GM19239 (cell line): Measurements from ENCODE around the gene HEG1.
A peak's percentile ranks its signal among the peaks of the same experiment; 100 is the strongest.
"Not testable (repeated sequence)": the region's sequence is repeated elsewhere in the genome, so short reads cannot be mapped to it uniquely, and the experiment has no call there.

Experiments
- DNase-seq: peaks from one replicate; pipeline ENCODE4 v3.0.0; 2011; ENCODE audit warnings: low spot score; ENCODE audit not compliant: insufficient read length
- FAIRE-seq: peaks from 2 replicates; lab custom pipeline; 2011; peaks lifted over from hg19 to GRCh38; lab: Jason Lieb, UNC

Gene HEG1

GRCh38 chr3:124964387-124964786, 91.4 kb downstream of the HEG1 start:
- FAIRE-seq (no peak), DNase-seq (no peak)

DNA sequence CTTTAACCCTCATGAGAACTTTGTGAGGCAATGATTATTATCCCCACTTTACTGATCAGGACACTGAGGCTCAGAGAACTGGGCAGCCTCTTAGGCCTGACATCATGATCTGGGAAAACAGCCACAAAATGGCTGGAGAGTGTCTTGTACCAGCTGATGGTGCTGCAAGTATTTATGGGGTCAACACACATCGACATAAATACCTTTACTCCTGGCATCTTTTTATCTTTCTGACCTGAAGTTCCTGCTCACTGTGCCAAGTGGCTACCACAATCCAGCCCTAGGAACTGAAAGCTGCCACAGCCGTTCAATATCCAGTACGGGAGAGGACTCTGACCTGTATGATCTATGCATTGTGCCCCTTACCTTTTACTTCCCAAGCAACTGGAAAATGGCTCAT, 92.0 kb downstream of the HEG1 start:
- FAIRE-seq = no peak
- no peak for DNase-seq

GRCh38 chr3:124962403-124962940, 93.3 kb downstream of the HEG1 start:
- FAIRE-seq (no peak), DNase-seq (no peak)

DNA sequence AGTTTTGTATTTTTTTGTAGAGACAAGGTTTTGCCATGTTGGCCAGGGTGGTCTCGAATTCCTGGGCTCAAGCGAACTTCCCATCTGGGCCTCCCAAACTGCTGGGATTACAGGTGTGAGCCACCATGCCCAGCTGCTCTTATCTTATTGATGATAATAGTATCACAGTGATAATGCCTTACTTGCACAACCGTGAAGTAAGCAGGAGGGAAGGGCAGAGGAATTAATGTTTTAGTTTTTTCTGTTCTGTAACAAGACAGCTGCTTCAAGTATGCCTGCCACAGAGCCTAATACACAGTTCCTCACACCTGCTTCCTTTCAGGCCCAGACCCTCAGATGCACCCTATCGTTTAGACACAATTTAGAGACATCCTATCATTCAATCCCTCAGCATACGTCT, 95.1 kb downstream of the HEG1 start:
- FAIRE-seq (no peak), DNase-seq (no peak)

- DNase-seq = no peak
- FAIRE-seq = no peak
Measured at GRCh38 chr3:124960105-124960504, 95.7 kb downstream of the HEG1 start.

- not testable (repeated sequence) for DNase-seq, FAIRE-seq
Measured at GRCh38 chr3:124957951-124958350, 97.8 kb downstream of the HEG1 start.

DNA sequence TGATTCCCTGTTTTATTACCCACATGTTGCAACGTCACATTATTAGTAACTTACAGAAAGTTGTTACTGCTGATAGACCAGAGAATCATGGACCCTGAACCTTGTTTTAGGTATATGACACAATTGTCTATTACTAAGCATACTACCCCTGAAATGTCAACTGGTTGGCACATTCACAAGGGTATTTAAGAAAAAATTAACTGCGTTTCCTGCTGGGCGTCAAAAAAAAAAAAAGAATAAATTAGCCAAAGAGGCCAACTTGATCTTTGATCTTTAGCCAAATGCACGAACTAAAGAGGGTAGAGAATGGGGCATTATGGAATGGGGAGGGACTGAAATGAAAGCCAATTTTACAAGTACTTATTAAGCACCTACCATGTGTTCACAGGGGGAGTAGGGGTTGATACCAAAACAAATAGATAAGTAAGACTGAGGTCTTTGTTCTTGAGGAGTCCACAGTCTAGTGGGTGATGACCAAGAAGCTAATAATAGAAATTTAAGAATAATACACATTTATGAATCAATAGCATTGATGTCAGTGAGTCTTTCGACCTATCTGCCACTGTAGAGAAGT, 103.4 kb downstream of the HEG1 start:
- FAIRE-seq (no peak), DNase-seq (no peak)

- DNase-seq (no peak), FAIRE-seq (no peak)
Measured at GRCh38 chr3:124951511-124952281, 104.1 kb downstream of the HEG1 start.

DNA sequence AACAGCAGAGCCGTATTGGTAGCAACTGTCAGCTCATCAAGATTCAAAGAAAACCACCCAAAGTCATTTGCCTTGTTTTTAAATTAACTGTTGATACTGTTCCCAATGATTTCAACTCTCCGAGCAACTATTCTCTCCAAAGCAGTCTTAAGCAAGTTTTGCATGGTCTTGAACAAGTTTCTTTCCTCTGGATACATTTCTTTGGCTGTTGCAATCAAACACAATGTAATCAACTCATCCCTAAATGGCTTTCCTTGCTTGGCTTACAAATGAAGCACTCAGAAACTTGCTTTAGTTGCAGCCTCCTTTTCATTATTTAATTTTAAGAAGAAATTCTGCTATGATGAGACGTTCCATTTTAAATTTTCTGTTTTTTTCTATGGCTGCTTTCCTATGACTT, 105.8 kb downstream of the HEG1 start:
- DNase-seq (no peak), FAIRE-seq (no peak)

DNA sequence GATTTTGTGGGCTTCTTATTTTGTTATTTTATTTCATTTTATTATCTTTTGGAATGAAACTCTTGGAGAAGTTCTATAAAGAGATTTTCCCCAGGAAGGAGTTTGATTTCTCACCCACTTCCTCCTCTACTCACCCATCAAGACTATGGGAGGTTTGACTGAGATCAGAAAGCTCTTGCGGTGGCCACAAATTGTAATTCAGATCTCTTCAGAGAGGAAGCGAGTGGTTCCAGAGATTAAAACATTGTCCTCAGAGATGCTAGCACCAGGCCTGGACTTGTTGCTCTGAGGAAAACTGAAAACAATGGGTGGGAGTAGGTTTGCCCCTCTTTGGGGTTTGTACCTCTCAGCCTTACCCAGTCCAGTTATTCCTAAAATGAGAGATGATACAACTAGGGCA, 113.2 kb downstream of the HEG1 start:
- no peak for DNase-seq
- FAIRE-seq = no peak

DNA sequence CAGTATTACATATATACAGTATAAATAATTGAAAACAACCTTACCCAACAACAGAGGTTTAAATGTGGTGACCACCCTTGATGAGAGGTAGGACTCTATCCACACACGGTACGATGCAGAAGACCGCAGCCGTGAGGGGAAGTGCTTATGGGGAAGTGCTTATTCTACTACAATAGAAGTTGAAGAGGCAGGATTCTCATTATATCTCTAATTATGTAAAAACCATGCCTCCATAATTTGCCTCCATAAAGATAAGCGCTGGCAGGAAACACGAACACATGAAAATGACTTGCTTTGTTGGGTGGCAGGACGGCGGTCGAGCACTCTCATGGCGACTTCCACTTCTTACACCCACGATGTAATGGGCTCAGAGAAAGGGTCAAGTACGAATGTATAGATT, 114.0 kb downstream of the HEG1 start:
- no peak for FAIRE-seq
- no peak for DNase-seq

GRCh38 chr3:124939661-124940060, 116.1 kb downstream of the HEG1 start:
- no peak for DNase-seq
- FAIRE-seq = no peak

GRCh38 chr3:124938896-124939295, 116.9 kb downstream of the HEG1 start:
- FAIRE-seq (no peak), DNase-seq (no peak)

DNA sequence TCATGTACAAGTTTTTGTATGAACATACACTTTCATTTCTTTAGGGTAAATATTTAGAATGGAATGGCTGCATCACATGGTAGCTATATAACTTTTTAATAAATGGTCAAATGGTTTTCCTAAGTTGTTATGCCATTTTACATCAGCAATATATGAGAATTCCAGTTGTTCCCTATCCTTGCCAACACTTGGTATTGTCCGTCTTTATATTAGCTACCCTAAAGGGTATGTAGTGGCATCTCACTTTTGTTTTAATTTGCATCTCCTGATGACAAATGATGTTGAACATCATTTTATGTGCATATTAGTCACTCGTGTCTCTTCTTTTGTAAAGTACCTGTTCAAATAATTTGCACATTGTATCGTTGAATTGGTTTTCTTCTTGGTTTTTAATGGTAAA, 118.7 kb downstream of the HEG1 start:
- FAIRE-seq (no peak), DNase-seq (no peak)

GRCh38 chr3:124935794-124936542, 119.8 kb downstream of the HEG1 start:
- no peak for FAIRE-seq

GRCh38 chr3:124935264-124935663, 120.5 kb downstream of the HEG1 start:
- FAIRE-seq (peak; percentile 67), DNase-seq (no peak)

More at GRCh38 chr3:124935794-124936542, 119.8 kb downstream of the HEG1 start:
- no peak for DNase-seq

- DNase-seq (no peak), FAIRE-seq (peak; percentile 60)
Measured at GRCh38 chr3:124934577-124934976, 121.2 kb downstream of the HEG1 start, which contains the start of gene MUC13. MUC13 (minus strand) TSS chr3:124934751; CDS start chr3:124934712, 39 bp downstream.

DNA sequence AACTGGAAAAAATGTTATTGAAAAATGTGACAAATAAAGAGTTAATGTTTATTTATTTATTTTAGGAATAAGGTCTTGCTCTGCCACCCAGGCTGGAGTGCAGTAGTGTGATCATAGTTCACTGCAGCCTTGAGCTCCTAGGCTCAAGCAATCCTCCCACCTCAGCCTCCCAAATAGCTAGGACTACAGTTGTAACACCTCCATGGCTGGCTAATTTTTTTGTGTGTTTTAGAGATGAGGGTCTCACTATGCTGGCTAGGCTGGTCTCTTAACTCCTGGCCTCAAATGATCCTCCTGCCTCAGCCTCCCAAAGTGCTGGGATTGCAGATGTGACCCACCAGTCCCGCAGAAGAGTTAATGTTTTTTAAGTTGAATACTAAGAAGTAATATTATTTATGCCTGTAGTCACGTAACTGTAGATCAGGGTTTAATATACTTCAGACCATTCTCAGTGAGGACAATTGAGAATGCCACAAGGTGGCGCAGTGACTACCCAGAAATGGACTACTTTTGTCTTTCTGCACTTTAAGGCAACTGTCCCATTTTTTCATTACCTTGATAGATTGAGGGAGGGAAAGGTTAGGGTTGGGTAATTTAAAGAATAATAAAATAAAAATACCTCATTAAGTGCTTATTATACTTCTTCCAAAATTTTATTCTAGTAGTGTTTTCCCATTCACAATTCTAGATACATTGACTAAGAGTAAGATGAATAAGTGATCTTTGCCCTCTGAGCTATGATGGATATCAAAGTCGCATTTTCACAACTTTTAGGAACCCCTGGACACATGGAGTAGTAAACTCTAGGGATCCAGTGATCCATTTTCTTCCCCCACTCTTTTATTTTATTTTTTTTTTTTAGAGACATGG, 127.2 kb downstream of the HEG1 start:
- DNase-seq (no peak), FAIRE-seq (peak; percentile 88)

GRCh38 chr3:124927574-124928045, 128.2 kb downstream of the HEG1 start:
- FAIRE-seq = peak; percentile 95
- peak; percentile 29 for DNase-seq
